ENCODE data around the gene ZNF529. TPM values are rescaled to one million over a fixed set of nuclear protein-coding genes. Genes with fewer than 3 reads are reported as not detected.

ZNF529 gene
- total and polyA plus RNA-seq, 2 of the 8 experiments (the other 6 are each of a cell fraction or from before 2014, with no cell fraction given), result 8.4 to 14.1 TPM

GRCh38 chr19:36564391-36564790 is 8.7 kb downstream of the ZNF529 start:
- Histone ChIP-seq H3K27me3 (replicated peaks in 1 of 4; ENCODE audit: control insufficient read depth in 3 of 4, extremely low read depth in 1 of 4, insufficient read depth in 3 of 4, low read length in 3 of 4) (no peaks in the 10 kb centered on the region), H2BK12ac (ENCODE audit: low read depth, low read length) (no peak overlapping the region), H4K8ac (ENCODE audit: extremely low read depth, insufficient read depth, low read length) (no peak overlapping the region), H2BK15ac (ENCODE audit: low read length) (no peak overlapping the region), H2AFZ (ENCODE audit: low read length) (no peak overlapping the region), H2BK5ac (ENCODE audit: low read depth, low read length) (no peak overlapping the region), H3K23ac (ENCODE audit: insufficient read length) (no peak overlapping the region), H2AK5ac (ENCODE audit: low read depth, low read length) (no peak overlapping the region), H3K4me3 (ENCODE audit: extremely low read depth in 1 of 4, insufficient read depth in 2 of 4, low read depth in 3 of 4, low read length in 4 of 4) (no peak overlapping the region), H3K4me1 (replicated peaks in 1 of 4; ENCODE audit: control insufficient read depth in 3 of 4, insufficient read depth in 4 of 4, low read length in 3 of 4) (no peaks in the 10 kb centered on the region), H4K5ac (ENCODE audit: insufficient read length, low read depth, low read length) (no peak overlapping the region), H3K27ac (ENCODE audit: low read depth, low read length) (no peak overlapping the region), H3K79me2 (ENCODE audit: control insufficient read depth in 1 of 2, insufficient read depth in 2 of 2, low read length in 2 of 2) (peaks cover 0 to 40% of the 10 kb centered on the region in 2 experiments; a peak in 2 of 4 replicates), H3K14ac (ENCODE audit: insufficient read length) (no peak overlapping the region), H4K91ac (replicated peaks; ENCODE audit: insufficient read length, low read length) (no peak overlapping the region), H3K9me3 (ENCODE audit: insufficient read depth in 2 of 2, low read depth in 1 of 2, low read length in 1 of 2) (peaks cover 11 to 25% of the 10 kb centered on the region in 2 experiments; a peak in 3 of 4 replicates), H3K9ac (replicated peaks in 1 of 4; ENCODE audit: extremely low read depth in 1 of 4, low read depth in 3 of 4, low read length in 3 of 4) (no peak overlapping the region), H2BK120ac (replicated peaks; ENCODE audit: low read depth, low read length) (no peak overlapping the region), H3K18ac (ENCODE audit: extremely low read depth, low read length) (no peak overlapping the region), H4K20me1 (replicated peaks in 1 of 2; ENCODE audit: control insufficient read depth in 1 of 2, insufficient read depth in 2 of 2, low read length in 2 of 2) (no peaks in the 10 kb centered on the region), H3K23me2 (ENCODE audit: low read depth, low read length) (no peaks in the 10 kb centered on the region), H3K4me2 (ENCODE audit: insufficient read depth in 1 of 2, low read depth in 2 of 2, low read length in 2 of 2) (no peak overlapping the region), H3K79me1 (ENCODE audit: low read depth, low read length) (no peaks in the 10 kb centered on the region), H3K36me3 (ENCODE audit: control insufficient read depth in 2 of 4, insufficient read depth in 4 of 4, low read length in 3 of 4) (peaks cover 0 to 11% (median 3%) of the 10 kb centered on the region in 4 experiments; a peak in 4 of 8 replicates), H2BK20ac (ENCODE audit: low read length) (no peak overlapping the region), H3K56ac (replicated peaks; ENCODE audit: insufficient read length, low read depth, low read length) (no peak overlapping the region), H3K4ac (replicated peaks; ENCODE audit: insufficient read length, low read depth, low read length) (no peak overlapping the region)
- ChIA-PET POLR2A (ENCODE audit: partially characterized antibody) (no interaction called here), CTCF (ENCODE audit: partially characterized antibody) (no interaction called here)
- TF ChIP-seq POLR2AphosphoS5 (IDR thresholded peaks at IDR 0.05; ENCODE audit: low read depth, low read length) (no peak), RAD21 (IDR thresholded peaks at IDR 0.05 in 1 of 2, conservative IDR thresholded peaks at IDR 0.05 in 1 of 2; ENCODE audit: low read depth in 2 of 2, low read length in 2 of 2) (no peak), MAX (IDR thresholded peaks at IDR 0.05) (no peak), USF2 (IDR thresholded peaks at IDR 0.05; ENCODE audit: low read length) (no peak), RFX5 (IDR thresholded peaks at IDR 0.05; ENCODE audit: borderline replicate concordance, low read depth, low read length) (no peak), SP1 (IDR thresholded peaks at IDR 0.05; ENCODE audit: low read depth, low read length) (no peak), NRF1 (IDR thresholded peaks at IDR 0.05; ENCODE audit: low read depth, low read length) (no peak)
- FAIRE-seq (no peak), DNase-seq (ENCODE audit: low read depth in 1 of 2, low spot score in 2 of 2) (no peak)
- WGBS, 2 experiments (ENCODE audit: extremely low coverage in 1 of 2, insufficient coverage in 1 of 2, insufficient read length in 1 of 2, insufficient replicate concordance in 2 of 2, low coverage in 1 of 2, low lambda C conversion rate in 2 of 2, missing lambda C conversion rate in 1 of 2), result 95% methylated on average over 1 of the region's 1 CpG; no CpG with 5 or more reads in 1 of the 2 experiments
